Transverse colon (tissue), 4 donors: ENCODE measurements around the gene RANBP10. TPM values are rescaled to one million over a fixed set of nuclear protein-coding genes. Genes with fewer than 3 reads are reported as not detected.
A peak's percentile ranks its signal among the peaks of the same experiment; 100 is the strongest.
"Not testable (repeated sequence)": the region's sequence is repeated elsewhere in the genome, so short reads cannot be mapped to it uniquely, and the experiment has no call there.

Source experiments
- DNase-seq: peaks from one replicate; pipeline ENCODE4 v3.0.0-alpha.2; 2019
- H3K27ac ChIP-seq, 4 donors: fragments of 200-600 bp; sonication (generic); 2 replicates each; pipeline ENCODE4 v1.5.1; 2016 to 2018; ENCODE audit warnings: inconsistent platforms in 4 of 4
- H3K27me3 ChIP-seq: fragments of 200-600 bp; sonication (generic); 2 replicates; pipeline ENCODE4 v1.5.1; 2017; ENCODE audit warnings: inconsistent platforms
- H3K36me3 ChIP-seq, 4 donors: fragments of 200-600 bp; sonication (generic); 2 replicates each; pipeline ENCODE4 v1.5.1; 2017 to 2019; ENCODE audit warnings: inconsistent platforms in 4 of 4
- H3K4me1 ChIP-seq, 4 donors: fragments of 200-600 bp; sonication (generic); 2 replicates each; pipeline ENCODE4 v1.5.1; 2017 to 2020; ENCODE audit warnings: inconsistent platforms in 4 of 4
- H3K4me3 ChIP-seq, 4 donors: fragments of 200-600 bp; sonication (generic); 1 replicate in 1 of 4; 2 replicates in 3 of 4; pipeline versions ENCODE4 v1.5.1 to v1.6.1; 2017 to 2019; ENCODE audit warnings: inconsistent platforms in 4 of 4
- H3K9me3 ChIP-seq, 2 donors: fragments of 200-600 bp; sonication (generic); 2 replicates each; pipeline ENCODE4 v1.5.1; 2017 to 2019; ENCODE audit warnings: inconsistent platforms in 2 of 2
- CTCF ChIP-seq, 5 experiments: fragments of 200-600 bp in 3 of 5; fragments of 450-650 bp in 2 of 5; sonication (generic) in 3 of 5; IDR thresholded peaks; 1 replicate in 2 of 5; 2 replicates in 3 of 5; pipeline ENCODE4 v1.5.1; 2016 to 2017; ENCODE audit warnings: antibody characterized with exemption in 5 of 5, inconsistent platforms in 3 of 5, mild to moderate bottlenecking in 2 of 5, moderate library complexity in 1 of 5
- EP300 ChIP-seq: sonication (generic); formaldehyde crosslinking; IDR thresholded peaks from one replicate; pipeline ENCODE4 v1.6.1; 2017; ENCODE audit warnings: antibody characterized with exemption, low read depth
- POLR2A ChIP-seq: fragments of 450-650 bp; IDR thresholded peaks from one replicate; pipeline ENCODE4 v1.6.1; 2016; ENCODE audit warnings: antibody characterized with exemption, mild to moderate bottlenecking, moderate library complexity
- POLR2AphosphoS5 ChIP-seq, 3 donors: sonication (generic); formaldehyde crosslinking; IDR thresholded peaks; one replicate each; pipeline ENCODE4 v1.6.1; 2016; ENCODE audit warnings: antibody characterized with exemption in 3 of 3
- WGBS, 2 donors: methylation state at CpG; one replicate each; pipeline ENCODE4 v1.1.5; 2018; ENCODE audit warnings: low coverage in 1 of 2; 5-methylcytosine and 5-hydroxymethylcytosine counted together
- in situ Hi-C, 4 donors: fragments of 200-750 bp; cut with MboI; loops; one replicate each; pipeline versions ENCODE4 v1.15.0 to v1.15.1; 2017; ENCODE audit warnings: low sequenced_read_pairs in 3 of 4, low pct_ligation_motif_present in 1 of 4, low pct_unique_long_range_greater_than_20kb in 1 of 4
- intact Hi-C: fragments of 100-400 bp; cut with DNase I; formaldehyde crosslinking; loops from one replicate; pipeline ENCODE4 v1.15.1; 2023; ENCODE audit warnings: low total_unique reads
- total RNA-seq, 4 donors: library from RNA; depleted of rRNA; stranded (reverse); fragments of >200 nt; gene quantifications; one replicate each; pipeline ENCODE4 v1.1.0, GENCODE V29; 2016

Gene RANBP10
- total RNA-seq, 4 donors from 2014 or later, result 15.1 to 32.9 (median 19.1) TPM

- 95% methylated on average over 7 of the region's 7 CpGs; no CpG with 5 or more reads in 1 of the 2 donors for WGBS, 2 donors
- DNase-seq, result no peak
- intact Hi-C loops, result no loop called here
- Histone ChIP-seq H3K27me3 (no peaks in the 10 kb centered on the region), H3K27ac (no peak overlapping the region), H3K4me3 (no peak overlapping the region), H3K9me3 (no peaks in the 10 kb centered on the region), H3K36me3 (peaks cover 0 to 11% (median 0%) of the 10 kb centered on the region in 4 donors), H3K4me1 (peaks cover 0 to 15% (median 7%) of the 10 kb centered on the region in 4 donors)
- in situ Hi-C loops, result no loop called here
- no peak for TF ChIP-seq CTCF (IDR thresholded peaks at IDR 0.05)
- no peak for TF ChIP-seq POLR2AphosphoS5 (IDR thresholded peaks at IDR 0.05)
- TF ChIP-seq EP300, result no peak
- TF ChIP-seq POLR2A, result no peak
Measured at GRCh38 chr16:67699265-67699664, 107.1 kb downstream of the RANBP10 start.

GRCh38 chr16:67697422-67698185 is 108.8 kb downstream of the RANBP10 start:
- Histone ChIP-seq H3K4me3 (no peak overlapping the region), H3K9me3 (no peaks in the 10 kb centered on the region), H3K4me1 (peaks cover 0 to 15% (median 7%) of the 10 kb centered on the region in 4 donors), H3K27me3 (no peaks in the 10 kb centered on the region), H3K27ac (peak overlapping the region; percentile 18 to 71 (median 58)), H3K36me3 (peaks cover 0 to 11% (median 0%) of the 10 kb centered on the region in 4 donors)
- DNase-seq, result no peak
- in situ Hi-C loops, result no loop called here
- 60 to 64% methylated on average over 1 to 4 of the region's 4 CpGs for WGBS, 2 donors
- intact Hi-C loops, result no loop called here
- TF ChIP-seq EP300 (no peak), POLR2AphosphoS5 (IDR thresholded peaks at IDR 0.05) (no peak), CTCF (IDR thresholded peaks at IDR 0.05) (no peak), POLR2A (peak; percentile 18)

- no peaks in the 10 kb centered on the region for H3K9me3 ChIP-seq
- WGBS, 2 donors, result 56 to 73% methylated on average over 2 of the region's 2 CpGs
- in situ Hi-C loops (no loop called here), intact Hi-C loops (no loop called here)
- H3K4me3 ChIP-seq, result no peak overlapping the region
- no peak for DNase-seq
- peaks cover 0 to 6% (median 0%) of the 10 kb centered on the region in 4 donors for H3K36me3 ChIP-seq
- TF ChIP-seq EP300, result no peak
- no peak for TF ChIP-seq CTCF (IDR thresholded peaks at IDR 0.05)
- TF ChIP-seq POLR2A, result no peak
- TF ChIP-seq POLR2AphosphoS5 (IDR thresholded peaks at IDR 0.05), result no peak
- H3K4me1 ChIP-seq, result peaks cover 0 to 15% (median 7%) of the 10 kb centered on the region in 4 donors
- H3K27me3 ChIP-seq, result no peaks in the 10 kb centered on the region
- H3K27ac ChIP-seq, result no peak overlapping the region
Measured at GRCh38 chr16:67694611-67695010, 111.7 kb downstream of the RANBP10 start.

- peaks cover 0 to 13% (median 7%) of the 10 kb centered on the region in 4 donors for H3K4me1 ChIP-seq
- DNase-seq, in situ Hi-C loops, H3K4me3 ChIP-seq, H3K36me3 ChIP-seq, H3K9me3 ChIP-seq, H3K27ac ChIP-seq, H3K27me3 ChIP-seq, intact Hi-C loops: not testable (repeated sequence)
- 91 to 94% methylated on average over 5 to 8 of the region's 8 CpGs for WGBS, 2 donors
Measured at GRCh38 chr16:67693517-67694285, 112.7 kb downstream of the RANBP10 start.
